NCI-H2107 treated with DMSO at 0.1 percent for 48 hours (cell line): ENCODE data around the gene SIX3.

Experiments used
- DNase-seq: peaks from one replicate; lab custom pipeline; 2025; ENCODE audit not compliant: unreplicated experiment; lab: John Stamatoyannopoulos, UW

Gene SIX3

GRCh38 chr2:44942304-44943030, 965 bp downstream of the SIX3 start:
- DNase-seq: no peak

- no peak for DNase-seq
Observed at GRCh38 chr2:44943031-44943692, 1.7 kb downstream of the SIX3 start.

- no peak for DNase-seq
Observed at GRCh38 chr2:44943693-44944101, 2.2 kb downstream of the SIX3 start.

DNA sequence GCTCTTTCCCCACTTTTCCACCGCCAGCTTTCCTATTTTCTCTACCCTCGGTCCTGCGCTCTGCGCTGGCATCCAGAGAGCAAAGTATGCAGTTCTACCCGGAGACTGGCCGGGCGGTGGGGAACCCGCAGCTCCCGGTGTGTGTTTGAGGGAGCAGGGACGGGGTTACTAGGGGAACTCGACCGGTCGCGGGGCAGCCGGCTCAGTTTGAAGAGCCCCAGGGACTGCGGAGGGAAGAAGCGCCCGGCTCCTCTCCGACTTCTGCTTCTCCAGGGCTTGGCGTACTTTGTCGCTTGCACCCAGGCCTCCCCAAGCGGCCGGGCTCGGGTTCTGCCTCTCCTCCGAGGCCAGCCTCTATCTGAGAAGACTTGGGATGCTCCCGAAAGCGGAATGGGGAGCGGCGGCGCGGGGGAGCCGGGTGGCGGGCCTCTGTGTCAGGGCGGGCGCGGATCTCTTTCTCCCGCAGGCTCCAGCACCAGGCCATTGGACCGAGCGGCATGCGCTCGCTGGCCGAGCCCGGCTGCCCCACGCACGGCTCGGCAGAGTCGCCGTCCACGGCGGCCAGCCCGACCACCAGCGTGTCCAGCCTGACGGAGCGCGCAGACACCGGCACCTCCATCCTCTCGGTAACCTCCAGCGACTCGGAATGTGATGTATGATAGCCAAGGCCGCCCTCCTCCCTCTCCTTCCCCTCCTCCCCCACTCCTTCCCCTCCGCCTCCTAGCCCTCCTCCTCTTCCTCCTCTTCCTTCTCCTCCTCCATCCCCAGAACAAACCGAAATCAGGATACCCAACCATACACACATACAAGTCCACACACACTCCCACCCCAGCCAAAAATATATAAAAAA, 2.8 kb downstream of the SIX3 start:
- no peak for DNase-seq

GRCh38 chr2:44944952-44945612, 3.6 kb downstream of the SIX3 start:
- DNase-seq: no peak

- no peak for DNase-seq
Observed at GRCh38 chr2:44945676-44946371, 4.3 kb downstream of the SIX3 start.

- DNase-seq: no peak
Observed at GRCh38 chr2:44946372-44947027, 5.0 kb downstream of the SIX3 start.

GRCh38 chr2:44947028-44947375, 5.5 kb downstream of the SIX3 start:
- DNase-seq: no peak

GRCh38 chr2:44948565-44949328, 7.2 kb downstream of the SIX3 start:
- DNase-seq: no peak

GRCh38 chr2:44949329-44950151, 8.0 kb downstream of the SIX3 start:
- DNase-seq: peak; percentile 56

- DNase-seq: no peak
Observed at GRCh38 chr2:44950646-44951045, 9.1 kb downstream of the SIX3 start.

- no peak for DNase-seq
Observed at GRCh38 chr2:44951124-44951523, 9.6 kb downstream of the SIX3 start.

DNA sequence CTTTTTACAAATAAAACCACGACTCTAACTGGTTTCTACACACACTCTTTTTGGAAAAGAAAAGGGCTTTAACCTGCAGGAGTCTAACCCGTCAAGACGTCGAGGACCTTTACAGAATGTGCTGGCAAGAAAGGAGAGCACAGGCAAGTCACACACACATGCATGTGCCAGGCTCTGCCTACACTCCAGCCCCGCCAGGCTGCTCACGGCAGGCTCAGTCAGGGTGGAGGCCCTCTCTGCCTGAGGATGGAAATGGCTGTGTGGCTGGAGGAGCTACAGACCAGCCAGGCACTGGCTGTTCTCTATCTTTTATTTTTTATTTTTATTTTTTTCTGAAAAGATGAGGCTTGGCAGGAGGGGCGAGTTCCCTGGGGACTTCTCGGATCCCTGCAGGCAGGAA, 10.2 kb downstream of the SIX3 start:
- DNase-seq: no peak

GRCh38 chr2:44952143-44952805, 10.8 kb downstream of the SIX3 start:
- DNase-seq: no peak

GRCh38 chr2:44952806-44953498, 11.4 kb downstream of the SIX3 start:
- DNase-seq: no peak

- no peak for DNase-seq
Observed at GRCh38 chr2:44953499-44953883, 12.0 kb downstream of the SIX3 start.

GRCh38 chr2:44954447-44954888, 13.0 kb downstream of the SIX3 start:
- DNase-seq: no peak
